Calu3 (cell line): ENCODE measurements around the gene IFT27. TPM values are rescaled to one million over a fixed set of nuclear protein-coding genes. Genes with fewer than 3 reads are reported as not detected.

Source experiments
- BruUV-seq: library from RNA; stranded (reverse); fragments of 400-500 nt; replicated peaks from 2 replicates; lab custom pipeline; 2021; lab: Mats Ljungman, UMichigan
- CTCF ChIA-PET: fragments of 300-600 bp; sonication (Branson Sonifier 250); formaldehyde crosslinking; loops from one replicate; lab custom pipeline; 2022; ENCODE audit warnings: antibody characterized with exemption; lab: Charles Lee
- DNase-seq: peaks from one replicate; pipeline ENCODE4 v3.0.0; 2022
- H3K27ac Mint-ChIP-seq: one replicate; pipeline ENCODE4 v1.8.0; 2022; ENCODE audit warnings: mixed read lengths; ENCODE audit not compliant: unreplicated experiment
- H3K27me3 Mint-ChIP-seq: one replicate; pipeline ENCODE4 v1.8.0; 2022; ENCODE audit warnings: mixed read lengths; ENCODE audit not compliant: unreplicated experiment
- H3K36me3 Mint-ChIP-seq: one replicate; pipeline ENCODE4 v1.8.0; 2022; ENCODE audit warnings: mild to moderate bottlenecking, moderate library complexity, mixed read lengths; ENCODE audit not compliant: insufficient read depth, unreplicated experiment
- H3K4me1 Mint-ChIP-seq: one replicate; pipeline ENCODE4 v1.8.0; 2022; ENCODE audit warnings: mild to moderate bottlenecking, low read depth, mixed read lengths; ENCODE audit not compliant: unreplicated experiment
- H3K4me3 Mint-ChIP-seq: one replicate; pipeline ENCODE4 v1.8.0; 2022; ENCODE audit warnings: mild to moderate bottlenecking, low read depth, moderate library complexity, mixed read lengths; ENCODE audit not compliant: unreplicated experiment
- H3K9me3 Mint-ChIP-seq: one replicate; pipeline ENCODE4 v1.8.0; 2022; ENCODE audit warnings: low read depth, mixed read lengths; ENCODE audit not compliant: unreplicated experiment
- CTCF ChIP-seq: fragments of 200-600 bp; IDR thresholded peaks from one replicate; pipeline ENCODE4 v1.8.0; 2022; ENCODE audit warnings: antibody characterized with exemption; ENCODE audit not compliant: unreplicated experiment
- intact Hi-C: fragments of 100-400 bp; cut with micrococcal nuclease; formaldehyde crosslinking; loops from one replicate; pipeline ENCODE4 v1.10.0; 2022; ENCODE audit not compliant: unreplicated experiment
- total RNA-seq: library from RNA; stranded (reverse); gene quantifications from 2 replicates; pipeline ENCODE4 v1.2.3, GENCODE V29; 2022

IFT27 gene
- total RNA-seq, 1 experiment from 2014 or later: 41.0 TPM

- Mint-ChIP-seq H3K27ac (no peak overlapping the region), H3K4me1 (peaks cover 9% of the 10 kb centered on the region), H3K4me3 (no peak overlapping the region), H3K36me3 (no peaks in the 10 kb centered on the region), H3K9me3 (no peaks in the 10 kb centered on the region), H3K27me3 (peaks cover 61% of the 10 kb centered on the region)
- no peak for TF ChIP-seq CTCF
- DNase-seq: no peak
- CTCF ChIA-PET: interaction anchor here (1.0 kb wide), 1 partner anchor 207 kb away, joined by 3 read pairs; no protein-coding TSS in a partner anchor
- BruUV-seq: no TSS peak
- intact Hi-C loops: no loop called here
These were observed 22.0 kb downstream of the IFT27 start for GRCh38 chr22:36753916-36754315.

DNA sequence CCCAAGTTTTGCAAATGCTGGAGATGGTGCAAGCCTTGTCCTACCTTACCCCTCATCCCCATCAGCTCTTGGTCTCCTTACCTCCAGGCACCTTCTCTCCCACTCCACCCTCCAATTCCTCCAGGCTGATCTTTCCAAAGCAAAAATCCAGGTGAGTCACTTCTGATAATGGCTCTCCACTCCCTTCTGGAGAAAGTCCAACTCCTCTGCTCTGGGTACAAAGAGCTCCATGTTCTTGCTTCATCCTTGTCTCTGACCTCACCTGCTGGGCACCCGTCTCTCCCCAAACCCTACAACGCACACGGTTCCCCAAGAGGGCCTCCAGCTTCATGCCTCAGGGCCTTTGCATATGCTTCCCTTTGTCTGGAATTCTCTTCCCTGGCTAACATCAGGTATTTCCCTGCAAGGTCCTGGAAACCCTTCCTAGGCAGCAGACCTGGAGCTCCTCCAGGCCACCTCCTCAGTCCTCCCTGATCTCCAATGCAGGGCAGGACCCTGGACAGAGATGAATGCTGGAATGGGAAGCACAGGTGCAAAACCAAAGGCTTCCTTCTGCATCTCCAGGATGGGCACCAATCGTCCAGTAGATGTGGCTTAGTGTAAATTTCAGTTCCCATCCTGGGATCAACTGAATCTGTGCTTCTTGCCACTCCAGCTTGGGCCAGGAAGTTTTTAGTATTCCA lies 22.7 kb downstream of the IFT27 start:
- Mint-ChIP-seq H3K36me3 (no peaks in the 10 kb centered on the region), H3K4me3 (no peak overlapping the region), H3K27ac (no peak overlapping the region), H3K9me3 (no peaks in the 10 kb centered on the region), H3K27me3 (peaks cover 61% of the 10 kb centered on the region), H3K4me1 (peaks cover 9% of the 10 kb centered on the region)
- CTCF ChIA-PET: interaction anchor here (1.0 kb wide), 1 partner anchor 206 kb away, joined by 3 read pairs; no protein-coding TSS in a partner anchor
- DNase-seq: no peak
- BruUV-seq: no TSS peak
- intact Hi-C loops: no loop called here
- no peak for TF ChIP-seq CTCF

DNA sequence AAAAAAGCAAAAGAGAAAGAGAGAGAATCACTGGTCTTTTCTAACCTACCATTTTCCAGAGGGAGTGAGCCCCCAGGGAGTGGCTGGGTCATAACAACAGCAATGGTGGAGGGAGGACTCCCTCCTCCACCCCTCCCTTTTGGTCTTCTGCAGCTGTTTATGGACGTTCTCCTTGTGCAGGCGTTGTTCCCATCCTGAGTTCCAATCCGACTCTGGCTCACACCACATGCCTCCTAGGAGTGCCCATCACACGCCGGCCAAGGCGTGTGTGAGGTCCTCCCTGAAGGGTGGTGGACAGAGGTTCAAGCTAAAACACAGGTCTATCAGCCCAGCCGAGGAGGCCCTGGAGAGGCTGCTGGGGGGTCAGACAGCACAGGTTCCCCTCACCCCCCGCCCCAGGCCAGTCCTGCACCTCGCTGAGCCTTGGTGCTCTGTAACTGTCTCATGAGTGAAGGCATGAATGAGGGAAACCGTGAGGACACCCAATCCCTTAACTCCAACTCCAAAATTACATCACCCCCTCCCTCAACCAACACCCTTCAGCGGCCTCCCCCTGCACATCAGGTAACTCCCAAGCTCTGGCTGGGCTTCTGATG lies 29.4 kb downstream of the IFT27 start:
- H3K4me3 Mint-ChIP-seq: no peak overlapping the region
- CTCF ChIA-PET: no interaction called here

GRCh38 chr22:36745301-36745995 lies 30.5 kb downstream of the IFT27 start:
- BruUV-seq: no TSS peak
- DNase-seq: no peak
- TF ChIP-seq CTCF: no peak
- Mint-ChIP-seq H3K27ac (no peak overlapping the region), H3K27me3 (peaks cover 66% of the 10 kb centered on the region), H3K36me3 (no peaks in the 10 kb centered on the region), H3K4me3 (no peak overlapping the region), H3K4me1 (no peaks in the 10 kb centered on the region), H3K9me3 (no peaks in the 10 kb centered on the region)
- intact Hi-C loops: no loop called here
- CTCF ChIA-PET: interaction anchor here (1.5 kb wide), 1 partner anchor 12 kb away, joined by 4 read pairs; no protein-coding TSS in a partner anchor

More for the DNA sequence above, 29.4 kb downstream of the IFT27 start:
- no peaks in the 10 kb centered on the region for H3K9me3 Mint-ChIP-seq
- intact Hi-C loops: no loop called here
- BruUV-seq: no TSS peak
- peaks cover 55% of the 10 kb centered on the region for H3K27me3 Mint-ChIP-seq
- TF ChIP-seq CTCF: no peak
- H3K4me1 Mint-ChIP-seq: no peaks in the 10 kb centered on the region
- no peak overlapping the region for H3K27ac Mint-ChIP-seq
- DNase-seq: no peak
- no peaks in the 10 kb centered on the region for H3K36me3 Mint-ChIP-seq
